ENCODE data around the gene ATP10B. TPM values are rescaled to one million over a fixed set of nuclear protein-coding genes. Genes with fewer than 3 reads are reported as not detected.

The ATP10B gene, protein sequence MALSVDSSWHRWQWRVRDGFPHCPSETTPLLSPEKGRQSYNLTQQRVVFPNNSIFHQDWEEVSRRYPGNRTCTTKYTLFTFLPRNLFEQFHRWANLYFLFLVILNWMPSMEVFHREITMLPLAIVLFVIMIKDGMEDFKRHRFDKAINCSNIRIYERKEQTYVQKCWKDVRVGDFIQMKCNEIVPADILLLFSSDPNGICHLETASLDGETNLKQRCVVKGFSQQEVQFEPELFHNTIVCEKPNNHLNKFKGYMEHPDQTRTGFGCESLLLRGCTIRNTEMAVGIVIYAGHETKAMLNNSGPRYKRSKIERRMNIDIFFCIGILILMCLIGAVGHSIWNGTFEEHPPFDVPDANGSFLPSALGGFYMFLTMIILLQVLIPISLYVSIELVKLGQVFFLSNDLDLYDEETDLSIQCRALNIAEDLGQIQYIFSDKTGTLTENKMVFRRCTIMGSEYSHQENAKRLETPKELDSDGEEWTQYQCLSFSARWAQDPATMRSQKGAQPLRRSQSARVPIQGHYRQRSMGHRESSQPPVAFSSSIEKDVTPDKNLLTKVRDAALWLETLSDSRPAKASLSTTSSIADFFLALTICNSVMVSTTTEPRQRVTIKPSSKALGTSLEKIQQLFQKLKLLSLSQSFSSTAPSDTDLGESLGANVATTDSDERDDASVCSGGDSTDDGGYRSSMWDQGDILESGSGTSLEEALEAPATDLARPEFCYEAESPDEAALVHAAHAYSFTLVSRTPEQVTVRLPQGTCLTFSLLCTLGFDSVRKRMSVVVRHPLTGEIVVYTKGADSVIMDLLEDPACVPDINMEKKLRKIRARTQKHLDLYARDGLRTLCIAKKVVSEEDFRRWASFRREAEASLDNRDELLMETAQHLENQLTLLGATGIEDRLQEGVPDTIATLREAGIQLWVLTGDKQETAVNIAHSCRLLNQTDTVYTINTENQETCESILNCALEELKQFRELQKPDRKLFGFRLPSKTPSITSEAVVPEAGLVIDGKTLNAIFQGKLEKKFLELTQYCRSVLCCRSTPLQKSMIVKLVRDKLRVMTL (N-terminal part only)
- total RNA-seq (2022; extraction: Qiagen RNA extraction; ENCODE audit: low read depth) = not detected in 5 replicates

DNA sequence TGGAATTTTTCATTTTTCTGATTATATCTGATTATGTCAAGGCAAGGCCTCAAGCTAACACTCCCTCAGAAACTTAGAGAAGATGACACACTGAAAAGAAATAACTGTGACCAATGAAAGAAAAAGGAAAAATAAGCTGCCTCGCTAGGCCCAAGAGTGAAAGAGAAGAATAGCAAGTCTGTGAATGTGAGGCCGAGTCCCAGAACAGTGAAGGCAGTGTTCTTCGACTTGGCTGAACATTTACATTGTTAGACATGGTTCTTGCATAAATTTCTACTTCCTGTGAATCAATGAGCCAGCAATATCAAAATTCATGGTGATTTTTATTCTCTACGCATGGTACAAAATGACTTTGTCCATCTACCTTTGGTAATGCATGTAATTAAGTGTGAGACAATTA, at the start of gene ATP10B:
Gene ATP10B, minus strand, starts transcription at position 163 of the 400 bp plus-strand sequence. CDS start 164,137 bp downstream, outside the sequence.

All from A549 treated with CpdA at 1 μM for 4 hours (cell line).